OCI-LY7 (cell line): ENCODE data around the gene WFS1. TPM values are rescaled to one million over a fixed set of nuclear protein-coding genes. Genes with fewer than 3 reads are reported as not detected.

ENCODE experiments used
- BruUV-seq: library from RNA; stranded (reverse); fragments of 400-500 nt; replicated peaks from 2 replicates; lab custom pipeline; 2021; lab: Mats Ljungman, UMichigan
- CTCF ChIA-PET: fragments of 300-600 bp; sonication (Branson Sonifier 250); formaldehyde crosslinking; loops from one replicate; lab custom pipeline; 2022; ENCODE audit warnings: antibody characterized with exemption; ENCODE audit not compliant: unreplicated experiment; lab: Charles Lee
- POLR2A ChIA-PET: fragments of 300-600 bp; sonication (Branson Sonifier 250); formaldehyde crosslinking; loops from one replicate; lab custom pipeline; 2022; ENCODE audit warnings: antibody characterized with exemption; lab: Charles Lee
- DNase-seq: peaks from one replicate; pipeline ENCODE4 v3.0.0-alpha.2; 2015; ENCODE audit warnings: low spot score
- H2AFZ ChIP-seq: fragments of 200-600 bp; sonication (generic), shearing (Covaris generic); 2 replicates; pipeline ENCODE4 v1.6.1; 2014; ENCODE audit warnings: mild to moderate bottlenecking, antibody characterized with exemption, low read length, moderate library complexity
- H3K27ac ChIP-seq: fragments of 200-600 bp; sonication (generic); 2 replicates; pipeline ENCODE4 v1.5.1; 2014; ENCODE audit warnings: mixed run types, low read depth, mild to moderate bottlenecking, moderate library complexity, low read length, inconsistent platforms; ENCODE audit not compliant: poor library complexity, severe bottlenecking
- H3K36me3 ChIP-seq: fragments of 200-600 bp; sonication (generic); 2 replicates; pipeline ENCODE4 v1.6.1; 2014; ENCODE audit warnings: mild to moderate bottlenecking, antibody characterized with exemption, low read length, moderate library complexity, mixed read lengths; ENCODE audit not compliant: insufficient read depth
- H3K4me1 ChIP-seq: fragments of 200-600 bp; sonication (generic); 2 replicates; pipeline ENCODE4 v1.5.1; 2014; ENCODE audit warnings: mild to moderate bottlenecking, low read length; ENCODE audit not compliant: insufficient read depth, poor library complexity, severe bottlenecking
- H3K4me2 ChIP-seq: fragments of 200-600 bp; sonication (generic); 2 replicates; pipeline ENCODE4 v1.6.1; 2014; ENCODE audit warnings: mild to moderate bottlenecking, low read length
- H3K4me3 ChIP-seq: fragments of 200-600 bp; sonication (generic); 2 replicates; pipeline ENCODE4 v1.5.1; 2014; ENCODE audit warnings: mild to moderate bottlenecking, low read depth, low read length; ENCODE audit not compliant: poor library complexity, severe bottlenecking
- H3K79me2 ChIP-seq: fragments of 200-600 bp; sonication (generic); 2 replicates; pipeline ENCODE4 v1.6.1; 2016; ENCODE audit warnings: low read depth, mild to moderate bottlenecking, low read length, moderate library complexity, mixed read lengths; ENCODE audit not compliant: insufficient read depth
- H3K9me2 ChIP-seq: fragments of 200-600 bp; sonication (generic); 2 replicates; pipeline ENCODE4 v1.6.1; 2016; ENCODE audit warnings: mild to moderate bottlenecking, low read length, mixed read lengths; ENCODE audit not compliant: insufficient read depth
- H3K9me3 ChIP-seq: fragments of 200-600 bp; sonication (generic); 2 replicates; pipeline ENCODE4 v1.6.1; 2014; ENCODE audit warnings: mild to moderate bottlenecking, mixed run types, low read length, mixed read lengths
- H4K20me1 ChIP-seq: fragments of 200-600 bp; sonication (generic); 2 replicates; pipeline ENCODE4 v1.6.1; 2014; ENCODE audit warnings: mild to moderate bottlenecking, antibody characterized with exemption, low read length, moderate library complexity, mixed read lengths; ENCODE audit not compliant: insufficient read depth
- CTCF ChIP-seq: fragments of 200-600 bp; sonication (generic); conservative IDR thresholded peaks from 2 replicates; pipeline ENCODE4 v1.5.1; 2014; ENCODE audit warnings: mild to moderate bottlenecking, antibody characterized with exemption, low read length, moderate library complexity, mixed read lengths
- EZH2phosphoT487 ChIP-seq: fragments of 200-600 bp; sonication (generic); IDR thresholded peaks from 2 replicates; pipeline ENCODE4 v1.6.1; 2018; ENCODE audit warnings: low read depth, borderline replicate concordance, mild to moderate bottlenecking, mixed run types, antibody characterized with exemption, low read length, moderate library complexity, mixed read lengths
- intact Hi-C: fragments of 100-400 bp; cut with micrococcal nuclease; formaldehyde crosslinking; loops from one replicate; pipeline ENCODE4 v1.10.0; 2022; ENCODE audit not compliant: unreplicated experiment
- total RNA-seq, 2 experiments: library from RNA; depleted of rRNA in 1 of 2; stranded (reverse); fragments of >200 nt in 1 of 2; shearing (Covaris generic) in 1 of 2; gene quantifications; 2 replicates each; pipeline ENCODE4 v1.2.3, GENCODE V29; 2014 to 2022

The WFS1 gene
- total RNA-seq, 2 experiments from 2014 or later: 6.1 to 14.5 TPM

- Histone ChIP-seq H3K9me3 (no peaks in the 10 kb centered on the region), H3K79me2 (no peaks in the 10 kb centered on the region), H3K9me2 (no peaks in the 10 kb centered on the region), H3K36me3 (no peaks in the 10 kb centered on the region), H4K20me1 (no peaks in the 10 kb centered on the region), H3K4me2 (no peak overlapping the region), H3K4me3 (no peak overlapping the region), H3K4me1 (no peaks in the 10 kb centered on the region), H3K27ac (no peak overlapping the region), H2AFZ (no peak overlapping the region)
- TF ChIP-seq EZH2phosphoT487: no peak
- no peak for TF ChIP-seq CTCF
- no TSS peak for BruUV-seq
- ChIA-PET CTCF (no interaction called here), POLR2A (no interaction called here)
- no peak for DNase-seq
- intact Hi-C loops: no loop called here
Measured at GRCh38 chr4:6239968-6240367, 29.7 kb upstream of the WFS1 start.

- no peak overlapping the region for H2AFZ ChIP-seq
- no peak for DNase-seq
- TF ChIP-seq EZH2phosphoT487: no peak
- TF ChIP-seq CTCF: no peak
- ChIA-PET CTCF (no interaction called here), POLR2A (no interaction called here)
- no peaks in the 10 kb centered on the region for H3K4me1 ChIP-seq
- intact Hi-C loops: no loop called here
- H3K4me3 ChIP-seq: no peak overlapping the region
- H3K36me3 ChIP-seq: no peaks in the 10 kb centered on the region
- no TSS peak for BruUV-seq
- H4K20me1 ChIP-seq: no peaks in the 10 kb centered on the region
- H3K9me3 ChIP-seq: no peaks in the 10 kb centered on the region
- no peak overlapping the region for H3K4me2 ChIP-seq
- no peaks in the 10 kb centered on the region for H3K9me2 ChIP-seq
- no peak overlapping the region for H3K27ac ChIP-seq
- H3K79me2 ChIP-seq: no peaks in the 10 kb centered on the region
Measured at GRCh38 chr4:6241062-6241845, 28.4 kb upstream of the WFS1 start.

- ChIA-PET CTCF (no interaction called here), POLR2A (interaction anchor here (0.7 kb wide), 1 partner anchor 1478 kb away, joined by 4 read pairs; no protein-coding TSS in a partner anchor)
- intact Hi-C loops: no loop called here
- no peak overlapping the region for H3K27ac ChIP-seq
- no peaks in the 10 kb centered on the region for H3K36me3 ChIP-seq
- no peaks in the 10 kb centered on the region for H3K9me2 ChIP-seq
- no peak overlapping the region for H3K4me2 ChIP-seq
- TF ChIP-seq CTCF: no peak
- TF ChIP-seq EZH2phosphoT487: no peak
- no peak overlapping the region for H3K4me3 ChIP-seq
- no peak overlapping the region for H2AFZ ChIP-seq
- BruUV-seq: no TSS peak
- no peaks in the 10 kb centered on the region for H3K9me3 ChIP-seq
- no peak for DNase-seq
- H3K79me2 ChIP-seq: no peaks in the 10 kb centered on the region
- no peaks in the 10 kb centered on the region for H4K20me1 ChIP-seq
- no peaks in the 10 kb centered on the region for H3K4me1 ChIP-seq
Measured at GRCh38 chr4:6242271-6243029, 27.2 kb upstream of the WFS1 start.
